GM11168 (cell line): ENCODE data around the gene DPP7.

Experiments
- in situ Hi-C: fragments of 300-500 bp; cut with MboI; formaldehyde crosslinking; loops from one replicate; pipeline ENCODE4 v1.12.0; 2022; ENCODE audit warnings: low sequenced_read_pairs; ENCODE audit not compliant: unreplicated experiment

Gene DPP7

DNA sequence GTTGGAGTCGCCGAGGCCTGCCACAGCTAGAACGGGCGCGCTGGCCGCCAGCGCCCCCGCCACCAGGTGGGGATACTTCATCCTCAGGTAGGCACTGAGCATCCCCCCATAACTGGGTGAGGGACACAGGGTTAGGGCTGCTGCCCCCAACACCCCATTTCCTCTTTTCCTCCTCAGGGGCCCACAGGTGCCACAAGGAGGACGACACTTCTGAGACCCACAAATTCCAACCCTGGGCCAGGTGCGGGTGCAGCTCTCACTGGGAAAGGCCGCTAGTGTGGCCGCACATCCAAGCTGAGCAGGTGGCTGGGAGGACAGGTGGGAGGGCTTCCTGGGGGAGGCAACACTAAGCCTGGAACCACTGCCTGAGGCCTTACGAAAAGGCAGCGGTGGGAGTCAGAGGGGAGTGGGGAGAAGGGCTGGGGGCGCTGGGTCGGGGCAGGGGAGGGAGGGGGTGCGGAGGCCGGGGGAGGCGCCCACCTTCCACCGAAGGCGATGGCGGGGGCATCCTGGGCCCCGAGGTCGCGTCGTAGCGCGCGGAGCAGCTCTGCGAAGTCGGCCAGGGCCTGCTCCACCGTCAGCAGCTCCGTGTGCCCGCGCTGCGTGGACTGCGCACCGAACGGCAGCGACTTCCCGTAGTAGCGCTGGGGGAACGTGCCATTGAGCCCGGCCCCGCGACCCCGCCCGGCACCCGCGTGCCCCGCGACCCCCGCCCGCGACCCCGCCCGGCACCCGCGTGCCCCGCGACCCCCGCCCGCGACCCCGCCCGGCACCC is 961 bp downstream of the DPP7 start:
- in situ Hi-C loops: loop anchor here (25.0 kb wide), 1 partner anchor 299 kb away; the partner anchor contains the start of genes EXD3 and NOXA1

DNA sequence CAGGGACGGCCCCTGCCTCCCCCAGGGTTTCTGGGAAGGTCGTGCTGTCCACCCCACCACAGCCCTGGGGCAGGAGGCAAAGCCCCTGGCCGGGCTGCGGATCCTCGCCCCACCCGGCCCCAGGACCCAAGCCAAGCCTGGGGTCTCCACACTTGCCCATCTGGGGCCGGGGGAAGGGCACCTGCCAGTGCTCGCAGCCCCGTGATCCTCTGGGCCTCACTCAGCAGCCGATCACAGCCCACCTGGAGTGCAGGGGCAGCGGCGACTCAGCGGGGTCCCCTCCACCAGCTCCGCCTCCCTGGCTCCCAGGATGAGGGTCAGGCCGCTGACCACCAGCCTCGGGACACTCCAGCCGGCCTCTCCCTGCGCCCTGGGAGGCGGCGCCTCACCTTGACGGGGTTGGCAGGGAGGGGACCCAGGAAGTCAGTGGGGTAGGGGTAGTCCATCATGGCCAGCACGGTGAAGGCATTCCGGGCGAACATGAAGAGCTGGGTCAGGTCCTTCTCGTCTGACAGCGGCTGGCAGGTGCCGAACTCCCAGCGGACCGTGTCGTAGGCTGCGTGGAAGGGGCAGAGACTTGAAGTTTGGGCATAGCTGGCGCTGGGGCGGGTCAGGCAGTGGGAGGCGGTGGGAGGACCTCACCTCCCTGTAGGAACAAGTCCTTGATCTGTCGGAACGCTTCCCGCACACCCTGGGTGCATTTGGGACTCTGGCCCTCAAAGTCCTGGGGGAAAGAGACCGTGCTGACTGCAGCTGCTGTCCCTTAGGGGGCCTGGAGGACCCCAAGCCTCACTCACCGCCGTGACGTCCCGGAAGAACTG is 1.8 kb downstream of the DPP7 start:
- in situ Hi-C loops: loop anchor here (25.0 kb wide), 1 partner anchor 300 kb away; the partner anchor contains the start of genes EXD3 and NOXA1

DNA sequence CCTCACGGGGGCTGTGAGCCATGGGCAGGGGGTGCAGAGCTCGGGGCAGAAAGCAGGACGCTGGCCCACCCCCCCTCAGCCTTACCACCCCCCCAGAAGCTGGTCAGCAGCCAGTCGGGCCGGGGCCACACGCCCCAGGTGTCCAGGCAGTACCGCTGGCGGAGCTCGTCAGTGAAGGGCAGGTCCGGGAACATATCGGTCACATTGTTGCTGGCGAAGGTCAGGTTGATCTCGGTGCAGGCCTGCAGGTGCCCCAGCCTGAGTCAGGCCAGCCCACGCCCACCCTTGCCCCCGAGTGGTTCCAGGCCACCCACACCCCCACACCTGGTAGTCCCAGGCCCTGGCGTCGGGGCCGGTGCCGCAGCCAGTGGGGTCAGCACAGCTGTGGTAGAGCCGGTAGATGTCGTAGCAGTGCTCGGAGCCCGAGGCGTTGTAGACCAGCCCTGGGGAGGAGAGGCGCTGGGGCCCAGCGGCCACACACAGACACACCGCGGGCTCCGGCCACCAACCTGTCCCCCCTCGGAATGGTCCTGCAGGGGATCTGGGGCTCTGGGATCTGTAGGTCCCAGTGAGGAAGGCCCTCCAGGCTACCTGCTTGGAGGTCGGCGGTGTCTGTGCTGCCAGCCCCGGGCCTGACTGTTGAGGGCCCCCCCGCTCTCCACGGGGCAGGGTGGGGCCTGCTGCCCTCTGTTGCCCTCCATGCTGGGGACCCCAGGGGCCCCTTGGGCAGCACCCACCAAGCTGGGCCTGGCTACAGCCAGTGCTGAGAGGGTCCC is 2.6 kb downstream of the DPP7 start:
- in situ Hi-C loops: loop anchor here (25.0 kb wide), 1 partner anchor 300 kb away; the partner anchor contains the start of genes EXD3 and NOXA1

DNA sequence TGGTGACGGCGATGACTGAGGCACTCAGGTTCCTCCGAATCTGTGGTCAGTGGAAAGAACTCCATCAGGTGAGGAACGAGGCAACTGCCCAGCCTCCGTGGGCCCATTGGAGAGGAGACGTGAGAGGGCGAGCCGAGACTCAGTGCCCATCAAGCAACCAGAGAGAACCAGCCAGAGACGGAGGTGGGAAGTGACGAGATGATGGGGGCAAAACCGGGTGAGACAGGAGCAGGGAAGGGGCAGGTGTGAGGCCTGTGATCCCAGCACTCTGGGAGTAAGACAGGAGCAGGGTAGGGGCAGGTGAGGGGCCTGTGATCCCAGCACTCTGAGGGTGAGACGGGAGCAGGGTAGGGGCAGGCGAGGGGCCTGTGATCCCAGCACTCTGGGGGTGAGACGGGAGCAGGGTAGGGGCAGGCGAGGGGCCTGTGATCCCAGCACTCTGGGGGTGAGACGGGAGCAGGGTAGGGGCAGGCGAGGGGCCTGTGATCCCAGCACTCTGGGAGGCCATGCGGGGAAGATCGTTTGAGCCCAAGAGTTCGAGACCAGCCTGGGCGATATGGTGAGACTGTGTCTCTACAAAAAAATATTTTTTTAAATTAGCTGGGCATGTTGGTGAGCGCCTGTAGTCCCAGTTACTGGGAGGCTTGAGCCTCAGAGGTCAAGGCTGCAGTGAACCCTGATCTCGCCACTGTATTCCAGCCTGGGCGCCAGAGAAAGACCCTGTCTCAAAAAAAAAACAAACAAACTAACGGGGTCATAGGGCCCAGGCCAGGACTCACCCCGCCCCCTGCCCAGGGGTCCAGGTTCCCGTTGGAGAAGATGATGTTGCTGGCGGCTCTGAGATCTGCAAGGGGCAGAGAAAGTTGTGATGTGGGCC is 3.4 kb downstream of the DPP7 start:
- in situ Hi-C loops: loop anchor here (25.0 kb wide), 1 partner anchor 301 kb away; the partner anchor contains the start of genes EXD3 and NOXA1

DNA sequence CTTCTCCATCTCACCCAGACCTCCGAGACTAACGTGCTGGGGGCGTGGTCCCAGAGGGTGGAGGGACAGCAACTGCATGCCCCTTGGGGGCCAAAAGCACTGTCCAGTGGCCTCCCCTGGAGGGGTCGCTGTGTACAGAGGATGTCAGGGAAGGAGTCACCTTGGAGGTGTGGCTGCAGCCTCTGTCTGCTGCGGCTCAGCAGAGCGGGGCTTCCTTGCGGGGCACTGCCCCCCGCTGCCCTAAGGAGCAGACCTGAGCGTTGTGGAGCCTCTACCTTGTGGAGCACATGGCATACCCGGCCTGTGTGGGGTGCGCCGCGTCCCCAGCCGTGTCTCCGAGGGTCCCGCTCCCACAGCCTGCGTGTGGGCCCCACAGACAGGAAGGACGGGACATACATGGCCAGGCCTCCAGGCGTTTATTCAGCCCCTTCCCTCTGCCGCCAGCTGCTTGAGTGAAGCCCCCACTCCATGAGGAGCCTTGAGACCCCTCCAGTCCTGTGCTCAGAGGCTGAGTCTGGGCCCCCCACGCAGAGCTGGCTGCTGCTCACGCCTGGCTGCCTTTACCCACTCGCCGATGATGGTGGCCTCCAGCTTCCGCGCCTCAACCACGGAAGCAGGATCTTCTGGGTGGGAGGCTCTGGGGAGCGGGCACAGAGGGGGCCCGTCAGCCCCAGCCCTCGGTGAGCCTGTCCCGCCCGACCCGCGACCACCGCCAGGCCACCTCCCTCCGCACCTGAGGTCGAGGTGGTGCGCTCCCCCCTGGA is 4.2 kb downstream of the DPP7 start:
- in situ Hi-C loops: loop anchor here (25.0 kb wide), 1 partner anchor 302 kb away; the partner anchor contains the start of genes EXD3 and NOXA1

DNA sequence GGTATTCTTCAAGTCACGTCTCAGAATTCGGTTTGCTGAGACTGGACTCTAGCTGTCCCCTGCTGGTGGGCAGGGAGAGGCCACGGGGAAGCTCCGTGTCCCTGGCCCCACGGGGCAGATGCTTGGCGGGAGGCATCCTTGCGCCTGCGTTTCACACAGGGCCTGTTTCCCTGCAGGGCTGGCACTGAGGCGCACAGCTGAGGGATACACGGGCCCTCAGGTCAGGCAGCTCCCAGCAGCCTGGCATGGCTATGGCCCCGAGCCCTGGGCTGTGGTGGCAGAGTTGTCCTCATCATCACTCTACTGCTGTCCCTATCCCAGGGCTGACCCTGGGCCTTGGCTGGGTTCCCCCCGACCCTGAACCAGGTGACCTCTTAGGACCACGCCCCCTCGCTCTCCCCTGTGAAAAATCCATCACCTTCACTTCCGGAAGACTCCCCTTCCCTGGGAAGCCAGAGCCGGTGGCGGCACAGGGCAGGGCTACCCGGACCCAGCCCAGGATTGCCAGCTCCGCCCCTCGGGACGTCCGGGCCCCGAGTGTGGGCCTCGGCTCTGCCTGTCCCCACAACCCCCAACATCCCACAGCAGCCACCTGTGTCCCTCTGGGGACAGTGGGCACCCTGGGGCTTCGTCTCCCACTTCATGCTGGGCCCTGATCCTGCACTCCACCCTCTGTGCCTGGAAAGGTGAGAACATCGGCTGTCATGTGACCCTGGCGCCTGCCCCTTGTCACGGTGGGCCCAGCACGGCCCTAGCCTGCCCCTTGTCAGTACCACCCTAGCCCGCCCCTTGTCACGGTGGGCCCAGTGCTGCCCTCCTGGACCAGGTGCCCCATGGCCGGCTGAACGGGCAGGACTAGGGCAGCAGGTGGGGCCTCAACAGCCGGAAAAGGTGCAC is 5.0 kb downstream of the DPP7 start:
- in situ Hi-C loops: loop anchor here (25.0 kb wide), 1 partner anchor 303 kb away; the partner anchor contains the start of genes EXD3 and NOXA1

DNA sequence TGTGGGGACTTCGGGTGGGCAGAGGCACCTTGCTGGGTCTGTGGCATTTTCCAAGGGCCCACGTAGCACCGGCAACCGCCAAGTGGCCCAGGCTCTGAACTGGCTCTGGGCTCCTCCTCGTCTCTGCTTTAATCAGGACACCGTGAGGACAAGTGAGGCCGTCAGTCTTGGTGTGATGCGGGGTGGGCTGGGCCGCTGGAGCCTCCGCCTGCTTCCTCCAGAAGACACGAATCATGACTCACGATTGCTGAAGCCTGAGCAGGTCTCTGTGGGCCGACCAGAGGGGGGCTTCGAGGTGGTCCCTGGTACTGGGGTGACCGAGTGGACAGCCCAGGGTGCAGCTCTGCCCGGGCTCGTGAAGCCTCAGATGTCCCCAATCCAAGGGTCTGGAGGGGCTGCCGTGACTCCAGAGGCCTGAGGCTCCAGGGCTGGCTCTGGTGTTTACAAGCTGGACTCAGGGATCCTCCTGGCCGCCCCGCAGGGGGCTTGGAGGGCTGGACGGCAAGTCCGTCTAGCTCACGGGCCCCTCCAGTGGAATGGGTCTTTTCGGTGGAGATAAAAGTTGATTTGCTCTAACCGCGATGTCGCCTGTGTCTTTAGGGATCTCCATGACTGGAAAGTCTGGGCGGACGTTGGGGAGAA is 5.8 kb downstream of the DPP7 start:
- in situ Hi-C loops: loop anchor here (25.0 kb wide), 1 partner anchor 304 kb away; the partner anchor contains the start of genes EXD3 and NOXA1

DNA sequence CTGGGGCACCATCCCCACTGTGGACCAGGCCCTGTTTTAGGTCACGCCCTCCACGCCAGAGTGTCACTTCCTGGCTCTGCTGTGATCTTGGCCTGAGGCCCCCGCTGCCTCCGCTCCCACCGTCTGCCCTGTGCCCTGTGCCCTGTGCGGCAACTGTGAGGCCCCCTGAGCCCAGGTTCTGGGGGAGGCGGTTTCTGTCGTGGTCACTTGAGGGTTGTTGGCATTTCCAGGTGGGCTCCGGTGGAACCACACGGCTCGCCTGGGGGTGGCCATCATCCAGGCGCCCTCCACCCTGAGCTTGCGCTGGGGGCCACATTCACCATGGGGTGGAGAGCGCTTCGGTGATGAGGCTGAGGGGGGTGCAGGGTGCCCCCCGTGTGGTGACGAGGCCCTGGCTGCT is 6.6 kb downstream of the DPP7 start:
- in situ Hi-C loops: loop anchor here (25.0 kb wide), 1 partner anchor 304 kb away; the partner anchor contains the start of genes EXD3 and NOXA1

DNA sequence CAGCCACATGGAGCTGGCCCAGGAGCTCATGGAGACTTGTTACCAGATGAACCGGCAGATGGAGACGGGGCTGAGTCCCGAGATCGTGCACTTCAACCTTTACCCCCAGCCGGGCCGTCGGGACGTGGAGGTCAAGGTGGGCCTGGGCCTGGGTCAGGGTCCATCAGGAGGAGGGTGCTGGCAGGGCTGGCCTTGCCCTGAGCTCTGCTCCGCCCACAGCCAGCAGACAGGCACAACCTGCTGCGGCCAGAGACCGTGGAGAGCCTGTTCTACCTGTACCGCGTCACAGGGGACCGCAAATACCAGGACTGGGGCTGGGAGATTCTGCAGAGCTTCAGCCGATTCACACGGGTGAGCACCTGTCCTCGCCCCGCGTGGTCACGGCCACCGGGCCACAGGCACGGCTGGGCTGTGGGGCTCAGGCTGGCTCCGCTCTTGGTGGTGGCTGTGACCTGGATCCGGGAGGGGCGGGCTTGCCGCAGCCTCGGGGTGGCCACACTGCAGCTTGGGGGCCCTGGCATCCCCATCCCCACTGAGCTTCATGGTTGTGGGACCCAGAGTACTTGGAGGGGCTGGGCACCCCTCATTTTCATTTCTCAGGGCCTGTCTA is 7.1 kb downstream of the DPP7 start:
- in situ Hi-C loops: loop anchor here (25.0 kb wide), 1 partner anchor 305 kb away; the partner anchor contains the start of genes EXD3 and NOXA1

DNA sequence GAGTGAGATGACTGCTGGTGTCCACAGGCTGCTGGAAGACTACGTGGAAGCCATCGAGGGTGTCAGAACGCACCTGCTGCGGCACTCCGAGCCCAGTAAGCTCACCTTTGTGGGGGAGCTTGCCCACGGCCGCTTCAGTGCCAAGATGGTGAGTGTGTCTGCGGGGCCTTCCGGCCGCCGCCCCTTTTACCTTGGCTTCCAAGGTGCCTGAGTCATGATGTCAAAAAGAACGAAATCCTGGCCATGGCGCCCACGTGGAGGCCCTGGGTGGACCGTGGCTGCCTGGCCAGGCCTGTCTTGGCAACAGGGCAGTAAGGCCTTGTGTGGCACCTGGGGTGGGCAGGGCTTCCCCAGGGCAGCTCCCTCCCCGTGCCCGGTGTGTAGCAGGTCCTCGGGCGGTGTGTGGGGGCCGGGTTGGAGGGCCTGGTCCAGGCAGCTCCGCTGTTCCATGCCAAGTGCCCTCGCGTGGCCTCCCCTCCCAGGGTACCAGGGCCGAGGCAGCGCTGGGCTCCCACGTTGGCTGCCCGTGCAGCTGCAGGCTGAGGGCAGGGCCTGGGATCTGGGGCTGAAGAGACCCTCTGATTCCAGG is 7.8 kb downstream of the DPP7 start:
- in situ Hi-C loops: loop anchor here (25.0 kb wide), 1 partner anchor 306 kb away; the partner anchor contains the start of genes EXD3 and NOXA1

DNA sequence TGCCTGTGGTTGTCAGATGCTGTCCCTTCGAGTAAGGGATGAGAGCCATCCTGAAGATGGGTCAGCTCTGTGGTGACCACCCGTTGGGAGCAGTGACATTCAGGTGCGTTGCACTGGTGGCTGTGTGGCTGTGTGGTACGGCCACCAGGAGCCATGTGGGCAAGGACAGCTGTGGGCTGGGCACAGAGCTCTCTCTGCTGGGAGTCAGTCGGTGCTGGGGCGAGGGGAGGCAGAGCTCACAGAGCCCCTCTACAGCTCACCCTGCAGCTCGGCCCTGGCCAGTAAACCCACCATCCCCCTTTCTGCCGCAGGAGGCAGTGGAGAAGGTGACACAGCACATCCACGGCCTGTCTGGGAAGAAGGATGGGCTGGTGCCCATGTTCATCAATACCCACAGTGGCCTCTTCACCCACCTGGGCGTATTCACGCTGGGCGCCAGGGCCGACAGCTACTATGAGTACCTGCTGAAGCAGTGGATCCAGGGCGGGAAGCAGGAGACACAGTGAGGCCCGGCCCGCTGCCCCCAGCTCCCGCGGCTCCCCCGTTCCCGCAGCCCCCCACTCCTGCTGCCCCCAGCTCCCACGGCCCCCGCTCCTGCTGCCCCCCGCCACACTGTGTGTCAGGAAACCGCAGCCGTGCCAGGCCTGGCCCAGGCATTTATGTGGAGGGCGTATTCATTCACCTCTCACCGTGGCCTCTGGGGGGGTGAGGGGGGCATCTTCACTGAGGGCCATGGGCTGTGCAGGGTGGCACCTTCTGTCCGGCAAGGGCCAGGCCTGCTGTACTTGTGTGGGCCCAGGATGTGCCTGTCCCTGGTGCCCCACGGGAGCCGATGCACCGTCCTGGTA is 8.5 kb downstream of the DPP7 start:
- in situ Hi-C loops: loop anchor here (25.0 kb wide), 1 partner anchor 306 kb away; the partner anchor contains the start of genes EXD3 and NOXA1

DNA sequence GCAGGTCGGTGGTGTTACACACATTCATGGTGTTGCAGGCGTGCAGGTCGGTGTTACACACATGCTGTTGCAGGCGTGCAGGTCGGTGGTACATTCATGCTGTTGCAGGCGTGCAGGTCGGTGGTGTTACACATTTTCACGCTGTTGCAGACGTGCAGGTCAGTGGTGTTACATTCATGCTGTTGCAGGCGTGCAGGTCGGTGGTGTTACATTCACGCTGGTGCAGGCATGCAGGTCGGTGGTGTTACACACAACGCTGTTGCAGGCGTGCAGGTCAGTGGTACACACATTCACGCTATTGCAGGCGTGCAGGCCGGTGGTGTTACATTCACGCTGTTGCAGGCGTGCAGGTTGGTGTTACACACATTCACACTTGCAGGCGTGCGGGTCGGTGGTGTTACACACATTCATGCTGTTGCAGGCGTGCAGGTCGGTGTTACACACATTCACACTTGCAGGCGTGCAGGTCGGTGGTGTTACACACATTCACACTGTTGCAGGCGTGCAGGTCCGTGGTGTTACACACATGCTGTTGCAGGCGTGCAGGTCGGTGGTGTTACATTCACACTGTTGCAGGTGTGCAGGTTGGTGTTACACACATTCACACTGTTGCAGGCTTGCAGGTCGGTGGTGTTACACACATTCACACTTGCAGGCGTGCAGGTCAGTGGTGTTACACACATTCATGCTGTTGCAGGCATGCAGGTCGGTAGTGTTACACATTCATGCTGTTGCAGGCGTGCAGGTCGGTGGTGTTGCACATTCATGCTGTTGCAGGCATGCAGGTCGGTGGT is 11.1 kb downstream of the DPP7 start:
- in situ Hi-C loops: loop anchor here (25.0 kb wide), 1 partner anchor 309 kb away; the partner anchor contains the start of genes EXD3 and NOXA1

DNA sequence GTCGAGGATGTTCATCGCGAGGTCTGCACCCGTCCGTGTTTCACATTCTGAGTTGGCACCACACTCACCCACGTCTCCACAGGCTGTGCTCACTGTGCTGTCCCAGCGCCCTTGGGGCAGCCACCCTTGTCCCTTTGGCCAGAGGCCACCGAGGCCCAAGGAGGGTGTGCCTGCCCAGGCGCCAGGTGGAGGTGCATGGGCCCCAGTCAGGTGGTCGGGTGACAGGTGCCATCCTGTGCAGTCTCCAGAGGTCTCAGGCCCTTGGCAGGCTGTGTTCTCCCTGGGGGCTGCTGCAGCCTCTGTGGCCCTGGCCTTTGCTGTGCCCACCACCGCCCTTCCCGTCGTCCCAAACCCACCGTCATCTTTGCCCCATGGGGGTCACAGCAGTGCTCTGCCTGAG is 15.3 kb downstream of the DPP7 start:
- in situ Hi-C loops: no loop called here
